Pancreas (tissue), 10 donors: ENCODE data around the gene MT3. TPM values are rescaled to one million over a fixed set of nuclear protein-coding genes. Genes with fewer than 3 reads are reported as not detected.
"Not testable (repeated sequence)": the region's sequence is repeated elsewhere in the genome, so short reads cannot be mapped to it uniquely, and the experiment has no call there.

Experiments used
- ATAC-seq, 4 donors: fragments of 200-7000 bp; cut with Tn5 transposase; one replicate each; pipeline versions ENCODE4 v1.8.0 to v1.9.1; 2020; ENCODE audit warnings: mild to moderate bottlenecking in 4 of 4, moderate library complexity in 4 of 4
- DNase-seq, 6 donors: peaks; one replicate each; pipeline ENCODE4 v3.0.0-alpha.2; 2020
- FAIRE-seq: peaks from 2 replicates; lab custom pipeline; 2012; peaks lifted over from hg19 to GRCh38; lab: Jason Lieb, UNC
- H3K27ac ChIP-seq, 4 donors: fragments of 200-600 bp; sonication (generic); 1 replicate in 3 of 4; 2 replicates in 1 of 4; pipeline versions ENCODE4 v1.5.0 to v1.8.0; 2020
- H3K27me3 ChIP-seq, 4 donors: fragments of 200-600 bp; one replicate each; pipeline ENCODE4 v1.8.0; 2021
- H3K36me3 ChIP-seq, 3 donors: fragments of 200-600 bp; sonication (generic) in 1 of 3; one replicate each; pipeline versions ENCODE4 v1.5.0 to v1.8.0; 2020 to 2021
- H3K4me1 ChIP-seq, 3 donors: fragments of 200-600 bp; one replicate each; pipeline ENCODE4 v1.8.0; 2021
- H3K4me3 ChIP-seq, 4 donors: fragments of 200-600 bp; sonication (generic) in 2 of 4; one replicate each; pipeline versions ENCODE4 v1.5.0 to v1.8.0; 2020 to 2021
- H3K9me3 ChIP-seq, 4 donors: fragments of 200-600 bp; one replicate each; pipeline ENCODE4 v1.8.0; 2021
- WGBS, 2 donors: extraction: QIAGEN DNeasy Blood & Tissue Kit; methylation state at CpG; one replicate each; pipeline ENCODE4 v1.1.7; 2013; 5-methylcytosine and 5-hydroxymethylcytosine counted together
- intact Hi-C, 3 donors: fragments of 100-400 bp; cut with DNase I; formaldehyde crosslinking; loops; one replicate each; pipeline versions ENCODE4 v1.11.1 to v1.14.2; 2022
- polyA plus RNA-seq, 2 donors: library from polyadenylated mRNA; stranded (reverse); fragments of 200-250 nt; gene quantifications; one replicate each; pipeline ENCODE4 v1.2.3, GENCODE V29; 2013
- total RNA-seq, 6 donors: library from RNA; stranded (reverse); fragmentation: NEBNext Ultra II Directional in 4 of 6; extraction: Animal tissue kit (Norgen Biotek cat#: 25700) in 4 of 6; gene quantifications; one replicate each; pipeline versions ENCODE4 v1.2.1 to v1.2.4, GENCODE V29; 2021 to 2023
- TF ChIP-seq, protein P1 (sequence below), 4 donors: fragments of 200-600 bp; sonication (generic) in 3 of 4; IDR thresholded peaks; one replicate each; pipeline versions ENCODE4 v1.5.0 to v1.8.0; 2021; ENCODE audit warnings: antibody characterized with exemption in 4 of 4
- donor health status: healthy with polysubstance abuse.
- donor health status: DM: no; HTN: no; CAD: no; lungs with moderate emphysema.
- donor health status: DM: no; HTN: no; CAD: no.
- donor health status: control.
- donor health status: control.
- donor health status: Bipolar disorder and iron deficiency.
- donor health status: DM: yes; HTN: yes; CAD: no.
- donor health status: DM: no; HTN: no; CAD: no.
- donor health status: DM: no; HTN: no; CAD: no.
- donor health status: DM: yes; HTN: yes; CAD: no.

Gene MT3
- total and polyA plus RNA-seq, 8 donors, result 0.41 to 4.6 (median 0.75) TPM; not detected in 4

- FAIRE-seq (no peak), DNase-seq (no peak), ATAC-seq (no peak)
- Histone ChIP-seq H3K27me3 (no peaks in the 10 kb centered on the region), H3K9me3 (no peaks in the 10 kb centered on the region), H3K36me3 (no peaks in the 10 kb centered on the region), H3K4me3 (no peak overlapping the region), H3K27ac (no peak overlapping the region), H3K4me1 (no peaks in the 10 kb centered on the region)
- intact Hi-C loops, result no loop called here
- WGBS, 2 donors, result 54 to 63% methylated on average over 4 of the region's 4 CpGs
- TF ChIP-seq, protein P1, sequence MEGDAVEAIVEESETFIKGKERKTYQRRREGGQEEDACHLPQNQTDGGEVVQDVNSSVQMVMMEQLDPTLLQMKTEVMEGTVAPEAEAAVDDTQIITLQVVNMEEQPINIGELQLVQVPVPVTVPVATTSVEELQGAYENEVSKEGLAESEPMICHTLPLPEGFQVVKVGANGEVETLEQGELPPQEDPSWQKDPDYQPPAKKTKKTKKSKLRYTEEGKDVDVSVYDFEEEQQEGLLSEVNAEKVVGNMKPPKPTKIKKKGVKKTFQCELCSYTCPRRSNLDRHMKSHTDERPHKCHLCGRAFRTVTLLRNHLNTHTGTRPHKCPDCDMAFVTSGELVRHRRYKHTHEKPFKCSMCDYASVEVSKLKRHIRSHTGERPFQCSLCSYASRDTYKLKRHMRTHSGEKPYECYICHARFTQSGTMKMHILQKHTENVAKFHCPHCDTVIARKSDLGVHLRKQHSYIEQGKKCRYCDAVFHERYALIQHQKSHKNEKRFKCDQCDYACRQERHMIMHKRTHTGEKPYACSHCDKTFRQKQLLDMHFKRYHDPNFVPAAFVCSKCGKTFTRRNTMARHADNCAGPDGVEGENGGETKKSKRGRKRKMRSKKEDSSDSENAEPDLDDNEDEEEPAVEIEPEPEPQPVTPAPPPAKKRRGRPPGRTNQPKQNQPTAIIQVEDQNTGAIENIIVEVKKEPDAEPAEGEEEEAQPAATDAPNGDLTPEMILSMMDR (IDR thresholded peaks at IDR 0.05), result no peak
Measured at GRCh38 chr16:56577300-56577625, 12.1 kb upstream of the MT3 start.

DNA sequence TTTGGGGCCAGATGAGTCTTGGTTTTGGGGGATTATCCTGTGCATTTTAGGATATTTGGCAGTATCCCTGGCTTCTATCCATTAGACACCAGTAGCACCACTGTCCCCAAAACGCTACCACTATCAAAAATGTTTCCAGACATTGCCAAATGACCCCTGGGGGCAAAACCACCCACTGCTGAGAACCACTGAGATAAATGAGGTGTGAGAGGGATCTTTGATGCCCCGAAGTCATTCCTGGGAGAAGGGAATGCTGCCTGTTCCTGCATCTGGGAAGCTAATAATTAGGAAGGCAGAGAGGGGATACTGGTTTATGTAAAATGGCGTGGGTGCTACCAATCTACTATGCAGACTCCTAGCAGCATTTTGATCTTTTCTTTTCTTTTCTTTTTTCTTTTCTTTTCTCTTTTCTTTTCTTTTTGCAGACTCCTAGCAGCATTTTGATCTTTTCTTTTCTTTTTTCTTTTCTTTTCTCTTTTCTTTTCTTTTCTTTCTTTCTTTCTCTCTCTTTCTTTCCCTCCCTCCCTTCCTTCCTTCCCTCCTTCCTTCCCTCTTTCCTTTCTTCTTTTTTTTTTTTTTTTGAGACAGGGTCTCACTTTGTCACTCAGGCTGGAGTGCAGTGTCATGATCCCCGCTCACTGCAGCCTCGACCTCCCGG, 8.8 kb upstream of the MT3 start:
- TF ChIP-seq, protein P1 (IDR thresholded peaks at IDR 0.05), result no peak
- H3K4me1 ChIP-seq, result no peaks in the 10 kb centered on the region
- H3K27ac ChIP-seq, result no peak overlapping the region
- no peaks in the 10 kb centered on the region for H3K36me3 ChIP-seq
- H3K4me3 ChIP-seq, result no peak overlapping the region
- 77 to 89% methylated on average over 6 of the region's 6 CpGs for WGBS, 2 donors
- FAIRE-seq (no peak), ATAC-seq (no peak), DNase-seq (no peak)
- H3K27me3 ChIP-seq, result no peaks in the 10 kb centered on the region
- H3K9me3 ChIP-seq, result no peaks in the 10 kb centered on the region
- intact Hi-C loops, result loop anchor here in 1 of 3 donors (10.0 kb wide), 1 partner anchor 124 kb away; no protein-coding TSS in a partner anchor

GRCh38 chr16:56582911-56583310, 6.4 kb upstream of the MT3 start:
- not testable (repeated sequence) for H3K36me3 ChIP-seq
- intact Hi-C loops, result loop anchor here in 1 of 3 donors (10.0 kb wide), 1 partner anchor 122 kb away; no protein-coding TSS in a partner anchor
- WGBS, 2 donors, result 80 to 94% methylated on average over 2 of the region's 2 CpGs

DNA sequence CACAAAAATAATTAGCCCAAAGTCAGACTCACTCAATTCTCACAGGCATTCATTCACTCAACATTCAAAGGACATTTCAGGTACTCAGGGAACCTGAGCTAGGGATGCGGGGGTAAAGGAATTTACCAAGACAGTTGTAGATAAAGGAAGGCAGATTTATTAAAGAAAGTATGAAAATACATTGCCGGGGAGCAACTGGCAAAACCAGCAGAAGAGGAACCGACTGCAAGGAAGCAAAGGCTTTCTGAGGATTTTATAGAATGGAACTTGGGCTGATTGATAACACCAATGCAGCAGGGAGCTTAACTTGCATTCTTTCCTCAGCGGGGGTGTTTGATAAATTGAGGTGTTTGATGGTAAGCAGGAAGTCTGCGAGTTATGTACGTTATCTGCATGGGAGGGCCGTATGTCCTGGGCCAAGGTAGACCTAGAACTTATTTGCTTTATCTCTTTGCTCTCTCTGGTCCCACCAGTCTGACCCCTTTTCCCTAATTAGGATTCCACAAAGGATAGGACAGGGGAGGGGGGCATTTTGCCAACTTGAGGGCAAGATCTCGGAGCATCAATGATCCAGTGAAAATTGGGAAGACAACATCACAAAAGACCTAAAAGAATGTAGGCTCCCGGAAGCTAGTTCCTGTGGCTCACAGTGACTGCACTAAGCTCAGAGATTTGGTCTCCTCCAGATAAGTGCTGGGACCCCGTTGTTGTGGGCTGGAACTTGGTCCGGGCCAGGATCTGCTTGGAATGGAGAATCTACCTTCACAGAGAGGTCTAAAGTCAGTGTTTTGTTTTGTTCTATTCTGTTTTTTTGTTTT, 5.8 kb upstream of the MT3 start:
- Histone ChIP-seq H3K4me3 (no peak overlapping the region), H3K9me3 (no peaks in the 10 kb centered on the region), H3K4me1 (no peaks in the 10 kb centered on the region), H3K36me3 (no peaks in the 10 kb centered on the region), H3K27ac (no peak overlapping the region), H3K27me3 (no peaks in the 10 kb centered on the region)
- WGBS, 2 donors, result 48 to 53% methylated on average over 11 of the region's 11 CpGs
- TF ChIP-seq, protein P1 (IDR thresholded peaks at IDR 0.05), result no peak
- DNase-seq (no peak), FAIRE-seq (no peak), ATAC-seq (no peak)
- intact Hi-C loops, result loop anchor here in 1 of 3 donors (10.0 kb wide), 1 partner anchor 121 kb away; no protein-coding TSS in a partner anchor

More at GRCh38 chr16:56582911-56583310, 6.4 kb upstream of the MT3 start:
- H3K9me3 ChIP-seq, FAIRE-seq, H3K4me1 ChIP-seq, H3K4me3 ChIP-seq, H3K27ac ChIP-seq, DNase-seq, H3K27me3 ChIP-seq, ATAC-seq: not testable (repeated sequence)

- H3K4me1 ChIP-seq, result no peaks in the 10 kb centered on the region
- H3K27me3 ChIP-seq, result no peaks in the 10 kb centered on the region
- intact Hi-C loops, result loop anchor here in 1 of 3 donors (10.0 kb wide), 1 partner anchor 121 kb away; no protein-coding TSS in a partner anchor
- H3K9me3 ChIP-seq, result no peaks in the 10 kb centered on the region
- no peak overlapping the region for H3K27ac ChIP-seq
- ATAC-seq (no peak), FAIRE-seq (no peak), DNase-seq (no peak)
- WGBS, 2 donors, result 79 to 86% methylated on average over 11 of the region's 11 CpGs
- no peak overlapping the region for H3K4me3 ChIP-seq
- H3K36me3 ChIP-seq, result no peaks in the 10 kb centered on the region
- TF ChIP-seq, protein P1 (IDR thresholded peaks at IDR 0.05), result no peak
Measured at GRCh38 chr16:56584276-56584675, 5.1 kb upstream of the MT3 start.
